Stromal cell of bone marrow (primary cell): ENCODE data around the gene APMAP.

ENCODE experiments used
- DNase-seq: peaks from one replicate; pipeline ENCODE4 v3.0.0-alpha.2; 2012; ENCODE audit warnings: low read depth

APMAP gene

DNA sequence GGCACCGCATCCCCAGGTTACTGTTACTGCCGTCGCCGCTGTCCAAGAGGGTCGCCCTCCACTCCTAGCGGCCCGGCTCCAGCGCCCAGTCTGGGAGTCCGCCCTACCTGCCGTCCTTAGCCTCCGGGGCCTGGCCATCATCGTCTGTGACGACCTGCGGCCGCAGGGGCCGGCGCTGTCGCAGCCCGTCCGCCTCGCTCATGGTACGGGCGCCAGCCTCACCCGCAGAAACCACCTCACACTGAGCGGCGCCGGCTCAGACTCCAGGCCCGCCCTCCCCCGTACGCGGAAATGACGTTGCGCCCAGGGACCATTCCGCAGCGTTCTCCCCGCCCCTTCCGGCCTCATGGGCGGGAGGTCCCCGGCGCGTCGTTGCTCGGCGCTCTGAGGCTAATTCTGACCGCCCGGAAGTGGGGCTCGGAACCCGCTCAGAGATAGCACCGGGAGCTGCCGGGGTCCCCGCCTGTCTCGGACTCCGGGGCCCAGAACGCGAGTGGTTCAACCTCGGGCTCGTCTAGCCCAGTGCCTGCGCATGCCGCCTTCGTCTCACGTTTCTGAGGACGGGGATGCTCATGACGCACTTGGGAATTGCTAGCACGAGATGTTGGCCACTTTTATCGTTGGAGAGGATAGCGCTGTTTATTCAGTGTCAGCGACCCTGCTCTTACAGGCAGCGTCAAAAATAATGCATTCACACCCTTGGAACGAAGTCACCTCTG, at the start of gene APMAP:
Gene APMAP (minus strand): TSS at position 265 of the 719 bp plus-strand sequence. CDS start 63 bp downstream, at position 202.
- DNase-seq, result peak; percentile 83

DNA sequence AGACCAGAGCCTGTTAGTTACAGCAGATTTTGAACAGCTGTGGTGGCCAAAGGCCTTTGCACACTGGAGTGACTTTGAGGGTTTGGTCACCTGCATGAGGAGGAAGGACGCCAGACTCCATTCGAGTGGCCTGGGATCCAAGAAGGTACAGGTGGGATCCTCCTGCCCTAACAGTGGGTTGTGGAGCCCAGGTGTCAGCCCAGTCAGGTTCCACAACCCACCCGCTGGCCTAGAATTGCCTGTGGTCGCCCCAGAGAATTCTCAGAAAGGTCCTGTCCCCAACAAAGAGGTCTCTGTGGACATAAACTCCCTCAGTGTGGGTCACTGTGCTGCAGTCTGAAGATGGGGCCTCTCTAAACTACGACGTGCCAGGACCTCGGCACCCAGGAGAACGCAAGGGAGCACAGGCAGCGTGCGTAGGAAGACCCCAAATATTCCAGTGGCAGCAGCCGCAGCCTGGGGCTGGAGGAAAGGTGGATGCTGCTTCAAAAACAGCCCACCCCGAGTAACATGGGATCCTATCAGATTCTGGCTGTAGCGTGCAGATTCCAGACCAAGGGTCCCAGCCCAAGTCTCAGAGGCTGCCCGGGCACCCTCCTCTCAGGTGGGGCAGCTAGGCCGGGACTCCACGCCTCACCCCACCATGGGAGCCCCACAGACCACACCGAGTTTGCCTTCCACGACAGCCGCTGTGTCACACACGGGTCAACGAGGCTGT, 49.4 kb upstream of the APMAP start:
- DNase-seq, result no peak

GRCh38 chr20:25040438-25040831, 47.9 kb upstream of the APMAP start:
- DNase-seq, result no peak

GRCh38 chr20:25039697-25040437, 47.3 kb upstream of the APMAP start:
- DNase-seq, result peak; percentile 25

DNA sequence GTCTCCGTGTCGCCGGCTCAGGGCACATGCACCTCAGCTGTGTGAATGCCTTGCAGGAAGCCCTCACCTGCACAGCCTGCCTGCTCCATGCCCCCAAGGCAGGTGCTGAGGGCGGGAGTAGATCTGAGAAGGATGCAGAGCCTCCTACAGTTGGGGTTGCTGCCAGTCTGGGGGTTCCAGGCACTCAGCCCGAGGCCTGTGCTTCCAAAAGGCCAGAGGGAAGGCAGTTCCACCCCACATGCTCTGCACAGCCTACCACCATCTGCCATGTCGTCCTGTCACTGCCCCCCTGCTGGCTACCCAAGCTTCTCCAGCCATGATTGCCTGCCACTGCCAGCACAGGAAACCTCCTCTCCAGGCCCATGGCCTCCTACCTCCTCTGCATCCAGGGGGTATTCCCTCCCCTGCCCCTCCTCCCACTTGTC, 46.1 kb upstream of the APMAP start:
- no peak for DNase-seq

GRCh38 chr20:25038103-25038410, 45.5 kb upstream of the APMAP start:
- no peak for DNase-seq

- peak; percentile 12 for DNase-seq
These were observed 44.9 kb upstream of the APMAP start for GRCh38 chr20:25037288-25038102.

DNA sequence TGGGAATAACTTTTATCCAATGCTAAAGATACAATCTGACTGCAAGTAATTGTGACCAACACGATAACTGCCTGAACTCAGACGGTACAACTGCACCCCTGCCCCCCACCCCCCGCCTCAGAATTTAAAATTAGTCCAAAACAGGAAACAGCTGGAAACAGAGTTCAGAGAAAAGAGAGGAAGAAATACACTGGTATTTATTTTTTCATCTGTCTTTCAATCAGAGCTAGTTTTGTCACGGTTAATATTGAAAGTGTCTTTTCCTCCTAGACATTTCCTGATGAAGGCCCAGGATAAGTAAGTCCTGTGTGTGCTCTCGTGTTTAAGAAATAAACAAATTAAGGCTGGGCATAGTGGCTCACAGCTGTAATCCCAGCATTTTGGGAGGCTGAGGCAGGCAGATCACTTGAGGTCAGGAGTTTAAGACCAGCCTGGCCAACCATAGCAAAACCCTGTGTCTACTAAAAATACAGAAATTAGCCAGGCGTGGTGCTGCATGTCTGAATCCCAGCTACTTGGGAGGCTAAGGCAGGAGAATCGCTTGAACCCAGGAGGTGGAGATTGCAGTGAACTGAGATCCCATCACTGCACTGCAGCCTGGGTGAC, 43.9 kb upstream of the APMAP start:
- DNase-seq, result no peak

- no peak for DNase-seq
These were observed 43.4 kb upstream of the APMAP start for GRCh38 chr20:25035921-25036320.

DNA sequence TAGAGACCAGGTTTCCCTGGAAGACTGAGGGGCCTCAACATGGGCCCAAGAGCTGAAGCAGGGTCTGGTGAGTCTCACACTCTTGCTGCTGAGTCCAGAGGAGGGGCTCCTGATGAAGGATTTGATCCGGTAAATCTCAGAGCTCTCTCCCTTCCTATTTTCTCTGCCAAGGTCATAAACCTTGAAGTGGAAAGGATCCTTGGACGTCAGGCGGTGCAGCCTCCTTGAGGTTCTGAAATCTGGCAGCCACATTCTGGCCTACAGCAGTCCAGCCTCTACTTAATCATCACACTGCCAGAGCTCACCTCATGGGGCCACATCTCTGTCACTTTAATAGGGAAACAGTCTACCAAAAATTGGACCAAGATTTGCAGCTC, 41.4 kb upstream of the APMAP start:
- DNase-seq, result no peak

- no peak for DNase-seq
These were observed 40.8 kb upstream of the APMAP start for GRCh38 chr20:25033265-25033923.

DNA sequence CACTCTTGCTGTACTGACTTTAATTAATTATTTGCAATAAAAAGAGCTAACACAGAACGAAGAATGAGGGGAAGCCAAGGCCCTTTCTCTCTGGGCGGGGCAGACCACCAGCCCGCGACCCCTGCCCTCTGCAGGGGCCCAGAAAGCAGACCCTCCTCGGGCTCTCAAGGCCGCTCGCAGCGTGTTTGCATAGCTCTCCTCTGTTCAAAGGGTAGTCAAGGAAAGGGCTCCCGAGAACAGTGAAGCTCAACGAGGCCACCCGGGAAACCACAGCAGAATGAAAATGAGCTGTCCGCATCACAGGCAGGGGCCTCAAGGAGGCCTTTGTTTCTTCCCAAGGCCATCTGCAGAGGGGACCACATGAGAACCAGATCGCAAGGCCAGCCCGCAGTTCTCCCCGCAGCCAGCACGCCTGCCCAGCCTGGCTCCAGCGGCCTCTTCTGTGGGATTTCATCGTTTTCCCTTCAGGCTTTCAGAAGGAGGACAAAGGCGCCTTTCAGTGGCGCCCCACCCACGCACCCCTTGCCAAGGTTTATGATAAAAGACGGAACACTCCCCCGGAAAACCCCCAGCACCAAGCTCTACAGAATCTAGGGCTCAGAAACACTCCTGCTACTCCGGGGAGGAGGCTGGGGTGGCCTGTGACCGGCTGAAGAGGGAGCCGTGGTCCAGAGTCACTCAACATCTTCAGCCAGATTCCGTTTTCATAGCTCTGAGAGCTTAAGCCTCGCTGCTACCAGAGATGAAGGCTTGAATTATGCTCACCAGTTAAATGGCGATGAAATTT, 40.1 kb upstream of the APMAP start:
- no peak for DNase-seq

DNA sequence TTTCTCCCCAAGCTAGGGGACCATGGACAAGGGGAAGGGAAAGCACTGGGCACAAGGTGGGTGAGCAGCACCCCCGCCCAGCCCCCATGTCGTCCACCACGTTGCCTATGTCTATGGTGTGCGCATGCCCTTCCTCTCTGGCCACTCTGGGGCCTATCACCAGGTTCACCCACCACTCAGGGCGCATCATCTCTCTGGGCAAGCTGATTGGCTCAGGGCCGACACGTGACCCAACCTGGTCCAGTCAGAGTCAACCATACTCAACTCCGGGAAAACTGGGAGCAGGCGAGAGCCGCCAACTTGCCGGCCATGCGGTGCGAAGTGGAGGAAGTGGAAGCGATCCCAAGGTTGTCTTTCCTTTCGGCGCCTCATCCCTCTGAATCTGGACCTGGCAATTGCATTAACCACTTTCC, 39.5 kb upstream of the APMAP start:
- DNase-seq, result no peak

GRCh38 chr20:25031241-25031640, 38.7 kb upstream of the APMAP start:
- DNase-seq, result no peak

- no peak for DNase-seq
These were observed 38.2 kb upstream of the APMAP start for GRCh38 chr20:25030649-25031207.

GRCh38 chr20:25030007-25030648, 37.6 kb upstream of the APMAP start:
- DNase-seq, result no peak

DNA sequence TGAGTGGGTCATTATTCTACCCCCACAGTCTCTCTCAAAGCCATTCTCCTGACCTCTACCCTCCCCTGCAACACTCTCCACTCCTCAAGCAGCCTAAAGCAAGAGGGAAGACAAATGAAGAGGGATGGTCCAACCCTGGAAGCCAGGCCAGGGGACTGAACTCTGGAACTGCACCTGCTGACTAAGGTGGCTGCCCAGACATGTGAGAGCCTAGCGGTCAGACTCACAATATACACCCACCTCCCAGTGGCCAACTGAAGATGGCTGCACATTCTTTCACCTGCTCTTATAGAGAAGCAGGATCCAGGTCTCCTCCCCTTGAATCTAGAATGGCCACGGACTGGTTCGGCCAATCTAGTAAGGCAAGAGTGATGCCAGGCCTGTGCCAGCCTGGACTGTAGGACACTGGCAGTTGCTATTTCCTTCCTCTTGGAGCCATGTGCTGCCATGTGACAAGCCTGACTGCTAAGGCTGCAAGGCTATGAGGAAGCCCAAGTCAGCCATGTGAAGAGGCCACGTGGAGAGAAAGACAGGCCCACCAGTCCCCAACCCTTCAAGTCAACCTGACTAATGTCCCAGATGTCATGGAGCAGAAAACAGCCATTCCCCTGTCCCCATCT, 33.5 kb upstream of the APMAP start:
- DNase-seq, result no peak

DNA sequence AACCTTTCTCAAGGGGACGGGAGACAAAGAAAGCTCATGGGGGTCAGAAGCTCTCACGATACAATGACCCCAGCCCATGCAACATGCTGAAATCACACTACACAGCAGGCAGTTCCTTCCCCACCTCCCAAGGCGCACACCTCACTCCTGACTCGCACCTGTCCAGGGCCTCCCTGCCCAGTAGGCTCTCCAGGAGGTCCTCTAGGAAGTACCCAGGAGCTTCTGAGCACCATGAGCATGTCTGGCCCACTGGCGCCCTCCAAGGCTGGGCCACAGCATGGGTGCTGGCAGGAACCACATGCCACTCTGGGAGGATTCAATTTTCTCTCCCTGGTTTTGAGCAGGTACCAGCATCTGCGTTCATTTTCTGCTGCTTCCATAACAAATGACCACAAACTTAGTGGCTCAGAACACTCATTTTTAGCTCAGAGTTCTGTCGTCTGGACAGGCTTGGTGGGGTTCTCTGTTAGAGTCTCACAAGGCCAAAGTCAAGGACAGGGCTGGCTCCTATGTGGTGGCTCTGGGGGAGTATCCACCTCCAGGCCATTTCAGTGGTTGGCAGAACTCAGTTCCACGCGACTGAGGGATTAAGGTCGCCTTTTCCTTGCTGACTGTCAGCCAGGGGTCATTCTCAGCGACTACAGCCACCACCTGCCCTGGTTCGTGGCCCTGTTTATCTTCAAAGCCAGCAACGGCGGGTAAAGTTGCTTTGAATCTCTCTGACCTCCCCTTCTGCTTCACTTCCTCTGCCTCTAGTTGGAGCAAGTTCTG, 32.7 kb upstream of the APMAP start:
- no peak for DNase-seq
